K562 (cell line): ENCODE results near the gene CSF2RB. TPM values are rescaled to one million over a fixed set of nuclear protein-coding genes. Genes with fewer than 3 reads are reported as not detected.

ENCODE experiments used
- ADNP ChIP-seq: fragments of 200-800 bp; sonication (Bioruptor generic); IDR thresholded peaks from 2 replicates; pipeline ENCODE4 v1.6.1; 2016; ENCODE audit warnings: missing genetic modification characterization, missing compliant biosample characterization
- C11orf30 ChIP-seq: fragments of 450-650 bp; IDR thresholded peaks from 2 replicates; pipeline ENCODE4 v1.6.1; 2016; ENCODE audit warnings: low read depth, mild to moderate bottlenecking
- CBX1 ChIP-seq: sonication (generic); IDR thresholded peaks from 2 replicates; pipeline ENCODE4 v1.6.1; 2016; ENCODE audit warnings: antibody characterized with exemption, low read depth, mild to moderate bottlenecking
- EGR1 ChIP-seq: fragments of 450-650 bp; conservative IDR thresholded peaks from 2 replicates; pipeline ENCODE4 v1.6.1; 2017; ENCODE audit warnings: mild to moderate bottlenecking
- EHMT2 ChIP-seq: fragments of 450-650 bp; IDR thresholded peaks from 2 replicates; pipeline ENCODE4 v1.6.1; 2018; ENCODE audit warnings: antibody characterized with exemption
- FOXA1 ChIP-seq: fragments of 450-650 bp; IDR thresholded peaks from 2 replicates; pipeline ENCODE4 v1.6.1; 2016; ENCODE audit warnings: mild to moderate bottlenecking, borderline replicate concordance
- GTF2E2 ChIP-seq: fragments of 200-800 bp; sonication (Bioruptor generic); IDR thresholded peaks from 2 replicates; pipeline ENCODE4 v1.6.1; 2016; ENCODE audit warnings: missing genetic modification characterization, missing compliant biosample characterization
- HMGXB4 ChIP-seq: sonication (generic); formaldehyde crosslinking; IDR thresholded peaks from 2 replicates; pipeline ENCODE4 v1.8.1; 2023; ENCODE audit warnings: mild to moderate bottlenecking, missing genetic modification reagents
- IFI16 ChIP-seq: fragments of 250-450 bp; sonication (Bioruptor Pico); IDR thresholded peaks from 2 replicates; pipeline ENCODE4 v2.1.2; 2022; ENCODE audit warnings: mild to moderate bottlenecking, inconsistent platforms
- MTA2 ChIP-seq: fragments of 450-650 bp; IDR thresholded peaks from 2 replicates; pipeline ENCODE4 v1.6.1; 2016; ENCODE audit warnings: low read depth
- POLR2AphosphoS5 ChIP-seq: IDR thresholded peaks from 2 replicates; pipeline ENCODE4 v1.6.1; 2011; ENCODE audit warnings: mild to moderate bottlenecking, low read depth, low read length, moderate library complexity; ENCODE audit not compliant: control insufficient read depth, insufficient read depth
- PRMT5 ChIP-seq: sonication (generic); formaldehyde crosslinking; IDR thresholded peaks from 2 replicates; pipeline ENCODE4 v1.5.0; 2020; ENCODE audit warnings: missing genetic modification reagents
- RBM17 ChIP-seq: fragments of 200-400 bp; formaldehyde crosslinking; IDR thresholded peaks from 2 replicates; pipeline ENCODE4 v1.6.1; 2017; ENCODE audit warnings: low read depth, mild to moderate bottlenecking, low read length, borderline replicate concordance
- TAF9B ChIP-seq: fragments of 450-650 bp; IDR thresholded peaks from 2 replicates; pipeline ENCODE4 v1.6.1; 2018; ENCODE audit warnings: mild to moderate bottlenecking; ENCODE audit not compliant: partially characterized antibody
- THRAP3 ChIP-seq: fragments of 450-650 bp; IDR thresholded peaks from 2 replicates; pipeline ENCODE4 v1.6.1; 2016; ENCODE audit warnings: mild to moderate bottlenecking, inconsistent platforms, borderline replicate concordance
- ZNF124 ChIP-seq: sonication (generic); formaldehyde crosslinking; IDR thresholded peaks from 2 replicates; pipeline ENCODE4 v1.8.1; 2022; ENCODE audit warnings: missing genetic modification reagents
- ZNF445 ChIP-seq: fragments of 250-450 bp; sonication (Bioruptor Pico); IDR thresholded peaks from 2 replicates; pipeline ENCODE4 v1.4.0; 2020; ENCODE audit warnings: low read depth, mild to moderate bottlenecking, moderate library complexity
- ZNF57 ChIP-seq: fragments of 450-650 bp; formaldehyde crosslinking; IDR thresholded peaks from 2 replicates; pipeline ENCODE4 v1.4.0; 2020; ENCODE audit warnings: mild to moderate bottlenecking, moderate library complexity
- ZNF655 ChIP-seq: fragments of 250-450 bp; sonication (Bioruptor Pico); IDR thresholded peaks from 2 replicates; pipeline ENCODE4 v1.5.0; 2021
- ZNF717 ChIP-seq: fragments of 250-450 bp; sonication (Bioruptor Pico); IDR thresholded peaks from 2 replicates; pipeline ENCODE4 v1.5.0; 2021
- polyA plus RNA-seq, 8 experiments: library from polyadenylated mRNA; depleted of rRNA in 4 of 8; stranded (reverse) in 5 of 8; unstranded in 3 of 8; fragments of >200 nt; fragmentation: Nextera tagmentation in 2 of 8; fragmentation: Illumina TruSeq in 1 of 8; extraction: Ambion mirVana in 2 of 8; extraction: Trizol in 1 of 8; gene quantifications; 2 replicates each; pipeline versions ENCODE4 v1.2.1 to v1.2.3, GENCODE V29; 2011 to 2014; ENCODE audit warnings: inconsistent platforms in 1 of 8, missing spikeins in 1 of 8
- total RNA-seq, 7 experiments: library from RNA; depleted of rRNA in 6 of 7; stranded (reverse); fragments of >200 nt in 6 of 7; fragmentation: Illumina TruSeq in 2 of 7; extraction: Trizol in 2 of 7; gene quantifications; 2 replicates each; pipeline versions ENCODE4 v1.2.1 to v1.2.3, GENCODE V29; 2011 to 2021; ENCODE audit warnings: low replicate concordance in 1 of 7
- TF ChIP-seq, protein P1 (sequence below): fragments of 250-450 bp; sonication (Bioruptor Pico); IDR thresholded peaks from 2 replicates; pipeline ENCODE4 v1.8.0; 2022; ENCODE audit warnings: inconsistent platforms
- TF ChIP-seq, protein P2 (sequence below), 2 experiments: fragments of 250-450 bp in 1 of 2; fragments of 450-650 bp in 1 of 2; sonication (Bioruptor Pico) in 1 of 2; IDR thresholded peaks; 2 replicates each; pipeline versions ENCODE4 v1.6.1 to v1.8.0; 2016 to 2021; ENCODE audit warnings: mild to moderate bottlenecking in 2 of 2, moderate library complexity in 2 of 2, missing compliant biosample characterization in 1 of 2, missing genetic modification characterization in 1 of 2

Gene CSF2RB
- total and polyA plus RNA-seq, 9 of the 15 experiments (the other 6 are each of a cell fraction or from before 2014, with no cell fraction given): 0.04 to 1.0 (median 0.36) TPM

DNA sequence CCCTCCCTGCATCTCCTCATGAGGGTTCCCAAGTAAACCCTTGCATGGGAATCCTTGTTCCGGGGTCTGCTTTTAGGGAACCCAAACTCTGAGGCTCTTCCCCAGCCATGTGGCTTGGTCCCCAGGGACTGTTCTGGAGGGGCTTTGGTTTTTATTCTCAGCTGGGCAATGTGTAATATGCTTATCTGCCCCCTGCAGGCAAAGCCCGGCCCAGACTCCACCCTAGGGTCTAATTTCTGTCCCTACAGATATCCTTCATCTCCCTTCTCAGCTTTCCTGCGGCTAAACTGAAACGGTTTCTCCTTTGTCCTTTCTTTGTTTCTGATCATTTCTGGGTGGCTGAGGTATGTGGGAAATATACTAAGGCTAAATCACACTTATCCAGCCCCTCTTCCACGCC is 68.7 kb downstream of the CSF2RB start (continued):
- TF ChIP-seq, protein P1, sequence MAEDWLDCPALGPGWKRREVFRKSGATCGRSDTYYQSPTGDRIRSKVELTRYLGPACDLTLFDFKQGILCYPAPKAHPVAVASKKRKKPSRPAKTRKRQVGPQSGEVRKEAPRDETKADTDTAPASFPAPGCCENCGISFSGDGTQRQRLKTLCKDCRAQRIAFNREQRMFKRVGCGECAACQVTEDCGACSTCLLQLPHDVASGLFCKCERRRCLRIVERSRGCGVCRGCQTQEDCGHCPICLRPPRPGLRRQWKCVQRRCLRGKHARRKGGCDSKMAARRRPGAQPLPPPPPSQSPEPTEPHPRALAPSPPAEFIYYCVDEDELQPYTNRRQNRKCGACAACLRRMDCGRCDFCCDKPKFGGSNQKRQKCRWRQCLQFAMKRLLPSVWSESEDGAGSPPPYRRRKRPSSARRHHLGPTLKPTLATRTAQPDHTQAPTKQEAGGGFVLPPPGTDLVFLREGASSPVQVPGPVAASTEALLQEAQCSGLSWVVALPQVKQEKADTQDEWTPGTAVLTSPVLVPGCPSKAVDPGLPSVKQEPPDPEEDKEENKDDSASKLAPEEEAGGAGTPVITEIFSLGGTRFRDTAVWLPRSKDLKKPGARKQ: no peak
- TF ChIP-seq POLR2AphosphoS5 (peak; percentile 76), ZNF57 (CRISPR knock-in tag) (no peak), EHMT2 (no peak), IFI16 (no peak), GTF2E2 (tag) (no peak), ZNF124 (no peak), RBM17 (no peak), TAF9B (no peak), ZNF655 (CRISPR knock-in tag) (no peak), ADNP (tag) (no peak), ZNF717 (CRISPR knock-in tag) (no peak), PRMT5 (CRISPR knock-in tag) (no peak), FOXA1 (no peak), C11orf30 (no peak), HMGXB4 (CRISPR knock-in tag) (no peak), MTA2 (peak; percentile 79), THRAP3 (no peak), CBX1 (no peak), EGR1 (no peak), ZNF445 (CRISPR knock-in tag) (no peak)
- TF ChIP-seq, protein P2, sequence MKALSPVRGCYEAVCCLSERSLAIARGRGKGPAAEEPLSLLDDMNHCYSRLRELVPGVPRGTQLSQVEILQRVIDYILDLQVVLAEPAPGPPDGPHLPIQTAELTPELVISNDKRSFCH (CRISPR knock-in tag; IDR thresholded peaks at IDR 0.05): no peak
- TF ChIP-seq, protein P2 (tag; IDR thresholded peaks at IDR 0.05): no peak
